ENCODE data around the gene ZNF219.

The ZNF219 gene

DNA sequence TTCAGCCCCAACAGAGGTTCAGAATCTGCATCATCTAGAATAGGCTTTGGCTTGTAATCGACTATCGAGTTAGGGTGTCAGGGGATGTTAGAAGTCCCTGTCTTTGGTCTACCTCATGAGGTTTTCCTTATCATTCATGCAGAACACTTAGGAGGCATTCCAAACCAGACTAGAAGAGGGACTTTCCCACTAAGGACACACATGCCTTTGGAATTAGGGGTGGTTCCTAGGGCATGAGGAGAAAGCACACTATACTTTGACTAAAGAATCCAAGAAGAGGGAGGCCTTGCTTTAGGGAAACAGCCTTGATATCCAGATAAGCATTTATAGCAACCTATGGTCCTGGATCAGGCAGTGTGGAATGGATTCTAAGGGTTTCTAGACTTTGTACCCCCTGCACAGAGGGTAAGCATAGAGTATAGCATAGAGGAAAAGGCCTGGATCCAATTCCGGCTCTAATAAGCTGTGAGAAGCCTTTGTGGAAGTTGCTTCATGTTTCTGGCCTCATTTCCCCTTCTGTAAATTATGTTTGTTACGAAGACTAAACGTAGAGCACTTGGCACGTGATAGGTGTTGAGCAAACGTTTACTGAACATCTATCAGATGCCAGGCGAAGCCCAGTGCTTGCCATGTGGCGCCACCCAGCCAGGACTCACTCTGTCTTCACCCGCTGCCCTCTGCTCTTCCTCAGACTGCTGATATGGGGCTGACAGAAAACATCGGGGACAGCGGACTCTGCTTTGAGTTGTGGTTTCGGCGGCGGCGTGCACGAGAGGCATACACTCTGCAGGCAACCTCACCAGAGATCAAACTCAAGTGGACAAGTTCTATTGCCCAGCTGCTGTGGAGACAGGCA lies 13.2 kb downstream of the ZNF219 start:
- DNase-seq: no peak

DNA sequence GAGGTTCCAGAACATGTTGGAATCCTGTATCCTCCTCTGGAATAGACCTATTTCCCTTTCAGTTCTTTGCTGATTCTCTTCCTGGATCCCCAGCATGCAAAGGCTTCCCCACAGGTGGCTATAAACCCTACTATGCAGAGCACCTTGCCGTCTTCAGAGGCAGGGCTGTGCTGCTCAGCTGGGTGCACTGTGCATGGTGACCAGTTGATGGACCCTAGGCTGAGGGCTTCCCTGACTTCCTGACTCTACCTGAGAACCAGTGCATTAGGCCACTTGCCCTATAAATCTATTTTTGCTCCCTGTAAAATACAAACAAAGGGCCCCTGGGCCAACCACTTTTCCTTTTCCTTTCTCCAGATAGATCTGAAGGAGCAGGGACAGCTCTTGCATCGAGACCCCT lies 14.1 kb downstream of the ZNF219 start:
- no peak for DNase-seq

DNA sequence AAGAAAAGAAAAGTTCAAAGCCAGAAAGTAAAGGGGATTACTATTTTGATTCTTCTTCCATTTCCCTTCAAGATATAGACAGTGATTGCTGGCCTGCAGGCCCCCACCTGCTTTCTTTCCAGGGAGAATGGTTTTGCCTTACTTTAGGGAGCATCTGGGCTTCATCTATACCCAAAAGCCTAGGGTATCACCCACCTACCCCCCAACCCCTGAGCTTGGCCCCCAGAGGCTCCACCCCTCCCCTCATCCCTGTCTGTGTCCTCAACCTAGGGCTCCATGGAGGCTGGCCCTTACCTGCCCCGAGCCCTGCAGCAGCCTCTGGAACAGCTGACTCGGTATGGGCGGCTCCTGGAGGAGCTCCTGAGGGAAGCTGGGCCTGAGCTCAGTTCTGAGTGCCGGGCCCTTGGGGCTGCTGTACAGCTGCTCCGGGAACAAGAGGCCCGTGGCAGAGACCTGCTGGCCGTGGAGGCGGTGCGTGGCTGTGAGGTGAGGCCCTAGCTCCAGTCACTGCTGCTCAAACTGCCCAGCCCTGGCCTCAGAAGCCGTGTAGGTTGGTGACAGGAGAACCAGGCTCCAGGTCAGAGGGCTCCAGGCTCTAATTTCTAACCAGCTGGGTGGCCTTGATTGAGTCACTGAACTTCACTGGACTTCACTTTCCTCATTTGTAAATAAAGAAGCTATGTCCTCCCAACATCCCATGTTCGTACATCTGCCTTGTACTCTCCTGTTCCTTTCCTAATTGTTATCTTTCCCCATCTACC lies 14.7 kb downstream of the ZNF219 start:
- DNase-seq: no peak

DNA sequence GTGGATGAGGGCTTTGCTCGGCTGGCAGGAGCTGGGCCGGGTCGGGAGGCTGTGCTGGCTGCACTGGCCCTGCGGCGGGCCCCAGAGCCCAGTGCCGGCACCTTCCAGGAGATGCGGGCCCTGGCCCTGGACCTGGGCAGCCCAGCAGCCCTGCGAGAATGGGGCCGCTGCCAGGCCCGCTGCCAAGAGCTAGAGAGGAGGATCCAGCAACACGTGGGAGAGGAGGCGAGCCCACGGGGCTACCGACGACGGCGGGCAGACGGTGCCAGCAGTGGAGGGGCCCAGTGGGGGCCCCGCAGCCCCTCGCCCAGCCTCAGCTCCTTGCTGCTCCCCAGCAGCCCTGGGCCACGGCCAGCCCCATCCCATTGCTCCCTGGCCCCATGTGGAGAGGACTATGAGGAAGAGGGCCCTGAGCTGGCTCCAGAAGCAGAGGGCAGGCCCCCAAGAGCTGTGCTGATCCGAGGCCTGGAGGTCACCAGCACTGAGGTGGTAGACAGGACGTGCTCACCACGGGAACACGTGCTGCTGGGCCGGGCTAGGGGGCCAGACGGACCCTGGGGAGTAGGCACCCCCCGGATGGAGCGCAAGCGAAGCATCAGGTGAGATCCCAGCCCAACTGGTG lies 16.8 kb downstream of the ZNF219 start:
- no peak for DNase-seq

DNA sequence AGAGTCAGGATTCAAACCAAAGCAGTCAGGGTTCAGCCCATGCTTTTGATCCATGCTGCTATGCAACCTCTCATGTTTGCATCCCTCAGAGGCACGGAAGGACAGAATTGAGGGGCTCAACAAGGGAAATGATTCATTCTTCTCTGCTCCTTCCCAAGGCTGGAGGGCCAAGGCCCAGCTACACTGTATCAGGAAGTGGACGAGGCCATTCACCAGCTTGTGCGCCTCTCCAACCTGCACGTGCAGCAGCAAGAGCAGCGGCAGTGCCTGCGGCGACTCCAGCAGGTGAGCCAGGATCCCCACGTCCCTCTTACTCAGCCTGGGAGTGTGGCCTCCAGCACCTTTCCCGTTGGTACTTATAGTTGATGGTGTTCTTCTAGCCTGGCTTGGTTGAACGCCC lies 19.7 kb downstream of the ZNF219 start:
- no peak for DNase-seq

DNA sequence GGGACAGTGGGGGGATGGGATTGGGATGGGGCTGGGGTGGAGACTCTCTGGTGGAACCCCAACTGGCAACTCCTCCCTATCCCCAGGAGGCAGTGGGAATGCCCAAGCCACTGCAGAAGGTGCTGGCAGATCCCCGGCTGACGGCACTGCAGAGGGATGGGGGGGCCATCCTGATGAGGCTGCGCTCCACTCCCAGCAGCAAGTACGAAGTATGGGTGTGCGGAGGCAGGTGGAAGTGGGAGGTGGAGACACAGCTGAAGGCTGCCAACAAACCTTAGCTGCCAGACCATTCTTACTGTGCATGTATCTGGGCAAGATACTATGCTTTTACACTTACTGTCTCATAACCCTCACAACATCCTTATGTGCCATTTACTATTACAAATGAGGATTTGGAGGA lies 20.2 kb downstream of the ZNF219 start:
- DNase-seq: no peak

DNA sequence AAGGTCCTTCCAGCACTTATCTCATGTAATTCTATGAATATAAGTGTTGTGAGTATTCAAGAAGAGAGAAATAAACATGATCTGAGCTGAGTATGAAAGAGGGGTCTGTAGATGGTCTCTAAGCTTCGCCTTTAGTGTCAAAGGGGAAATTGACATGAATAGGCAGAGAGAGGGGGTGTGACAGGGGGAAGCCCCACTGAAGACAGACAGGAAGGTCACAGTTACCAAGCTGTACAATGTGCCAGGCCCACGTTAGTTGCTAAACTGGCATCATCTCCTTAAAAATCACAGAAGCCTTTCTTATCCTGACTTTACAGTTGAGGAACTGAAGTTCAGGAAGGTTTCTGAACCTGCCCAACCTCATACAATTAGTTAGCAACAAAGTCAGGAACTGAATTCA lies 20.8 kb downstream of the ZNF219 start:
- no peak for DNase-seq

DNA sequence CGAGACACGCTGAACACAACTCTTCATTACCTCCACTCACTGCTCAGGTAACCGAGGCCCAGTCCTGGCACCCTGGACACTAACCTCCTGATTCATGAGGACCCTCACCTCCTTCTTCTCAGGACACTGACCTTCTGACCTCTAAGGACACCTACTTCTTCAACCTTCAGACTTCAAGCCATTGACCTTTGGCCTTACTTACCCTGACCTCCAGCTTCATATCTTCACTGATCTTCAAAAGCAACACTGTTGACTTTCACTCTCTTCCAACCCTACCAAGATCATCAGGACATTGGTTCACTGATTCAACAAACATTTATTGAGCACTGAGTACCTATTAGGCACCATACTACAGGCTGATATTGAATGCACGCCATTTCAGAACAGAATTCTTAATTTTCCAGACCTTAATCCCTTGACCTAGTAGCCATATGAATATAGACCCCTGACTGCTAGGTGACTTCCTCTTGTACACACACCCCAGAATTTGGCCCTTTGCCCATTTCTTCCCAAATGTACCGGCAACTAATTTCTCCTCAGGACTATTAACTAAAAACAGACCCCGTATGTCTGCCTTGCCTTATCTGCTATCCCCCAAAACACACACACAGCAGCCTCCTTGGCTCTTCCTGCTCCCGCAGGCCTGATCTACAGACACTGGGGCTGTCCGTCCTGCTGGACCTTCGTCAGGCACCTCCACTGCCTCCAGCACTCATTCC lies 22.6 kb downstream of the ZNF219 start:
- DNase-seq: no peak

DNA sequence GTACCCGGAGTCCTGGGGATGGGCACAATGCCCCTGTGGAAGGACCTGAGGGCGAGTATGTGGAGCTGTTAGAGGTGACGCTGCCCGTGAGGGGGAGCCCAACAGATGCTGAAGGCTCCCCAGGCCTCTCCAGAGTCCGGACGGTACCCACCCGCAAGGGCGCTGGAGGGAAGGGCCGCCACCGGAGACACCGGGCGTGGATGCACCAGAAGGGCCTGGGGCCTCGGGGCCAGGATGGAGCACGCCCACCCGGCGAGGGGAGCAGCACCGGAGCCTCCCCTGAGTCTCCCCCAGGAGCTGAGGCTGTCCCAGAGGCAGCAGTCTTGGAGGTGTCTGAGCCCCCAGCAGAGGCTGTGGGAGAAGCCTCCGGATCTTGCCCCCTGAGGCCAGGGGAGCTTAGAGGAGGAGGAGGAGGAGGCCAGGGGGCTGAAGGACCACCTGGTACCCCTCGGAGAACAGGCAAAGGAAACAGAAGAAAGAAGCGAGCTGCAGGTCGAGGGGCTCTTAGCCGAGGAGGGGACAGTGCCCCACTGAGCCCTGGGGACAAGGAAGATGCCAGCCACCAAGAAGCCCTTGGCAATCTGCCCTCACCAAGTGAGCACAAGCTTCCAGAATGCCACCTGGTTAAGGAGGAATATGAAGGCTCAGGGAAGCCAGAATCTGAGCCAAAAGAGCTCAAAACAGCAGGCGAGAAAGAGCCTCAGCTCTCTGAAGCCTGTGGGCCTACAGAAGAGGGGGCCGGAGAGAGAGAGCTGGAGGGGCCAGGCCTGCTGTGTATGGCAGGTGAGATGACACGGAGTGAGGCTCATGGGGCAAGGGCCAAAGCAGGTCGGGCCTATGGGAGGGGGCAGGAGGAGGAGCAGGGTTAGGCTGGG lies 23.8 kb downstream of the ZNF219 start:
- DNase-seq: no peak

DNA sequence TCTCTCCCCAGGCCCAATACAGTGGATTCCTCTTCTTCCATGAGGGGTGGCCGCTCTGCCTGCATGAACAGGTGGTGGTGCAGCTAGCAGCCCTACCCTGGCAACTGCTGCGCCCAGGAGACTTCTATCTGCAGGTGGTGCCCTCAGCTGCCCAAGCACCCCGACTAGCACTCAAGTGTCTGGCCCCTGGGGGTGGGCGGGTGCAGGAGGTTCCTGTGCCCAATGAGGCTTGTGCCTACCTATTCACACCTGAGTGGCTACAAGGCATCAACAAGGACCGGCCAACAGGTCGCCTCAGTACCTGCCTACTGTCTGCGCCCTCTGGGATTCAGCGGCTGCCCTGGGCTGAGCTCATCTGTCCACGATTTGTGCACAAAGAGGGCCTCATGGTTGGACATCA lies 24.5 kb downstream of the ZNF219 start:
- DNase-seq: no peak

DNA sequence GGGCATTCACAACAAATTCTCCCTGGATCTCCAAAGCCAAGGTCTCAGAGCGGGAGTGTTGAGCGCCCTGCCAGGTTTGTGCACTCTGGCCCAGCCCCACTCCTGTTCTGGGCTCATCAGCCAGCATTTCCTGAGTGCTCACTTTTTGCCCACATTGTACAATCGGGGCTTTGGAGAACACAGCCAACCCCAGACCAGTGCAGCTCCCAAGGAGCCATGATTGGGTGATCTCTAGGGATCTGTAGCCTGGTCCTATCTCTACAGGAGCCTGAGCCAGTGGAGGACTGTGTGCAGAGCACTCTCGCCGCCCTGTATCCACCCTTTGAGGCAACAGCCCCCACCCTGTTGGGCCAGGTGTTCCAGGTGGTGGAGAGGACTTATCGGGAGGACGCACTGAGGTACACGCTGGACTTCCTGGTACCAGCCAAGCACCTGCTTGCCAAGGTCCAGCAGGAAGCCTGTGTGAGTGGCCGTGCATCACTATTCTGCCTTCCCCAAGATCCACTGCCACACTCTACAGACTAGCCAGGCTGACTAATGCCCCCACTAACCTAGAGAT lies 25.6 kb downstream of the ZNF219 start:
- DNase-seq: no peak

DNA sequence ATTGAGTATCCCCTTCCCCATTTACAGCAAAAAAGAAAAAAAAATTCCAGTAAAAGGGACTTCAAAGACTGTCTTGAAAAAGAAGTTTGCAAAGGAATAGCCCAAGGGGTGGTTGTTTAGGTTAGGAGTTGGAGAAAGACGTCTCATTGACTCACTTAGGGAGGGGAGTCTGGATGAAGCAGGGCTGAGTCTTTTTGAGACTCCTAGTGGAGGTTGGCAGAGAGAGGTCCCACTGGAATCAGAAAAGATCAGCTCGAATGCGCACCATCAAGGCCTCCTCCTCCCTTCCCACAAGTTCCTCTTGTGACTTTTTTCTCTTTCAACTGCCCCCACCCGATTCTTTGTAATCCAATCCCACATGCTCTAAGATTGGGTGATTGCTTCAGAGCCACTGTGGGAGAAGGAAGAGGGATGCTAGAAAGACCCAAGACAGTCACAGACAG lies 26.4 kb downstream of the ZNF219 start:
- DNase-seq: no peak

DNA sequence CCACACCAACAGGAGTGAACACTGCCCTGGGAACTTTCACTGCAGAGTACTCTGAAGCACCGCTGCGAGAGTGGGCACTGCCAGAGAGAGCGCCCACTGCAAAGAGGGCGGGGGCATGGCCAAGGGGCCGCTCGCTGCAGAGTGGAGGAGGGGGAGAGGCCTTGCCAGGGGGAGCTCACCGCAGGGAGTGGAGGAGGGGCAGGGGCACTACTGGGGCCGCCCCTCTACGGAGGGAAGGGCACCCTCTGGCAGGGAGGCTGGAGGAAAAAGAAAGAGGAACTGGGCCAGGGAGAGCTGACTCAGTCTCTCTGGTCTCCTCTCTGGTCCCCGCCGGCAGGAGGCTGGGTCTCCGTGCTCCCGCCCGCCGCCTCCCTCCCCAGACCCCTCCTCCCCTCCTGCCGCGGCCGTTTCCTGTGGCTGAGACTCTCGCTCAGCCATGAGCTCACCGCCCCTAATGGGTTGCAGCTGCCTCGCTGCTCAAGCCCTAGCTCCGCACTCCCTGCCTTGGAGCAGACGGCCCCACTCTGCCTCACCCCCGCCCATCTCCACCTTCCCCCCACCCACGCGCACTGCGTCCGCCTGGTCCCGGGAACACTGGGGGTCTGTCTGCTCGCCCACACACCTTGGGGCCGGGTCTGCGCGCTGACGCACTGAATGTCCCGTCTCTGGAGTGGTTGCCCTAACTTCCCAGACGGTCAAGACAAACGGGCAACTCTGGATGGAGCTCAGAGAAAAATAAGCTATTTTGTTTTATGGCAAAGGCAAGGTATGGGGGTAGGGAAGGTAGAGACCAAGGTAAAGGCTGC lies 27.0 kb downstream of the ZNF219 start:
- DNase-seq: peak; percentile 69

DNA sequence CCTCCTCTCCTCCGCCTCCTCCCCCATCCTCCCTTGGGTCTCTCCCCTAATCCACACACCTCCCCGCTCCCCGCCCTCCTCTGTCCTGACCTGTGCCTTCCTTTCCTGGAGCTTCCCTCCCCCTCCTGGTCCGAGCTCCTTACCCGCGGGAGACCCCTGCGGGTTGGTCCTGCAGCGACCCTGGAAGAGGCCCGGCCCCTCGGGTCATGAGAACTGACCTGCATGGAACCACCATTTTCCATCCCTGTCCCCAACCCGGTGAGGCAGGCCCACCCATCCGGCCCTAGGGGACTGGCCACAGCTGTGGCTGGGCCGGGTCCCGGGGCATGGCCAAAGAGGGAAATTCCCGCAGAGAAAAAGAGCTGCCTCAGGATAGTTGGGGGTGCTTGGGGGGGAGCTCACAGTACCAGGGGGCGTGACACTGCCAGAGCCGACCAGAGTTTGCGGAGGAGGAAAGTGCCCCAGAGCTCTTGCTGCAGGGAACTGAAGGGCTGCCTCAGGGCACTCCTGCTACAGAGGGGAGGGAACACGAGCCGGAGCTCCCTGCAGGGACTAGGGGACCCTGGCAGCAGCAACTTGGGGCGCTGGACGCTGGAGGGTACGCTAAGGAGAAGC lies 27.7 kb downstream of the ZNF219 start:
- no peak for DNase-seq

DNA sequence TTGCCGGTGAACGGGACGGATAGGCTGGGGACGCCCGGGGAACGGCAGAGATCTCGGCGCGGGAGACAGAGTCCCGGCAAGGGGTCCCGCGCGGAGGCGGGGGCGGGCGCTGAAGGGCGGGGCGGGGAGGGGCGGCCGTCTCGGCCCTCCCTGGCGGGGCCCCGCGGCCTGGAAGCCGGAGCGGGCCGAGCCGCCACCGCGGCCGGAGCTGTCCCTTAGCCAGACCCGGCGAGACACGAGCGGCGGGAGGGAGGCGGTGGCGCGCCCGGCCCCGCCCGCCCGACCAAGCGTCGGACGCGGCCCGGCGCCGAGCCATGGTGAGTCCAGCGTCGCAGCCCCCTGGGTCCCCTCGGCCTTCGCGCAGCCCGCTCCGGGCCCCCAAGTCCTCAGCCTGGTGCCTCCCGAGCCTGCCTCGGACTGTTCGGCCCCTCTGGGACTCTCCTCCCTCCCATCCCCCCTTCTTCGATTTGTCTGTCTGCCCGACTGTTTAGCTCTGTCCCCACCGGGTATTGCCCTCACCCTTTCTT lies 28.3 kb downstream of the ZNF219 start, which contains the start of gene ARHGEF40:
Gene ARHGEF40, plus strand, starts transcription at position 222 of the 527 bp plus-strand sequence. Its CDS starts 93 bp downstream, at position 315.
- peak; percentile 50 for DNase-seq

DNA sequence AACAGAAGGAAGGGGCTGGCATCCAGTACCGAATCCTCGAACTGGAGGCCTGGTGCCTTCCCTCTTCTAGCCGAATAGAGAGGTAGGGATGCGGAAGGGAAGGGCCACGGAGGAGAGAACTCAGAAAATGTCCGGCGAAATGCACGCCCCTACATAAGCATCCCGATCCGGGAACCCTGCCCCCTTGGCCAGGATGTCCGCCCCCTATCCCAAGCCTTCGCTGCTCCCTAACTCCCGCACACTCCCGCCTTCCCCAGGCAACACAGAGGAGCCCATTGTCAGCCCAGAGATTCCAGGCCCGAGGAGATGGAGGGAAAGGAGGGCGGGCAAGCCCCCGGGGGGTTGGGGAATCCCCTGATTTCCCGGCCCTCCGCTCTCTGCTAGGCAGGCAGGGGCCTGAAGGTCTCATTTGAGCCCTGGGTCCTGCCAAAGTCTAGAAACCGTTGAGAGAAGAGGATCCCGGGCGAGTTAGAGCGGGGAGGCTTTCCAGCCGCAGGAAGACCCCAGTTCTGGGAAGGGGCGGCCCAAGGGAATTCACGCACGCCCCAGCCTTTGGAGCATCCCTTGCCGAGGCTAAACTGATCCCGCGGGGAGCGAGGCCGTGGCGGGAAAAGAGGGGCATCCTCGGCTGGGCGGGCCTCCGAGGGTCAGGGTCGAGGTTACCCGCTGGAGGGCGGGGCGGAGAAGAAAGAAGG lies 28.9 kb downstream of the ZNF219 start:
- peak; percentile 50 for DNase-seq

DNA sequence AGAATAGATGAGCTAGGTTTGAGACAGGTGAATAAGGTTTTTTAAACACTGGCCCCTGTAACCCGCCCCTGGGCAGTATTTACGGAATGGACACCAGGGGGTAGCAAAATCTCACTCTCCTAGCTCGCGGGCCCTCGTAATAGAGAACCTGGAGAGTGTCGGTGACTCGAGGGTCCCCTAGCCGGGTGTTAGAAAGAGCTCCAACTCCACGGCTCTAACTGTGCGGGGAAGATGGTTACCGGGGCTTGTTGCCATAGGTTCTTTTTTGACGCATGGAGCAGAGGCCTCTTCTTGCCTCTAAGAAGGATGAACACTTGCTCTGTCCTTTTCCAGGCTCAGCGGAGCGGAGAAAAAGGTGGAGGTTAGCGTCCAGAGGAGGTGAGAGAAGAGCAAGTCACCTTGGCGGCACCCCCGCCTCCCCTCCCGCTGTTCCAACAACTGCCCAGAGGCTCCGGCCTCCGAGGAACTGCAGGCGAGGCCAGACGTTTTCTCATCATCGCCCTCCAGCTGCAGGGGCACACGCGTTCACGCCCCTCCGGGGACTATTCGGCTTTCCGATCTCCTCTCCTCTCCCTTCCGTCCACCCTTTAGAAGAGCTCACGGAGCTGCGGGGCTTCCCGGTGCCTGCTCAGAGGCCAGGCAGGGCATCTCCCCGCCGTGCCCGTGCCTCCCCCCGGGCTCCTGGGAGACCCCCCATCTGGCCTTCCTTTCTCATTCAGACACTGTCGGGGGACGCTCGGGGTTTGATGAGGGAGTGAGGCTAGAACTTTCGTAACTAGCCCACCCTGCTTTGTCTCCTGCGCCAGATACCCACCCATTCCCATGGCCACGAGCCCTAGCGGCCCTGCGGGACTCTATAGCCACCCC lies 29.7 kb downstream of the ZNF219 start:
- peak; percentile 85 for DNase-seq

DNA sequence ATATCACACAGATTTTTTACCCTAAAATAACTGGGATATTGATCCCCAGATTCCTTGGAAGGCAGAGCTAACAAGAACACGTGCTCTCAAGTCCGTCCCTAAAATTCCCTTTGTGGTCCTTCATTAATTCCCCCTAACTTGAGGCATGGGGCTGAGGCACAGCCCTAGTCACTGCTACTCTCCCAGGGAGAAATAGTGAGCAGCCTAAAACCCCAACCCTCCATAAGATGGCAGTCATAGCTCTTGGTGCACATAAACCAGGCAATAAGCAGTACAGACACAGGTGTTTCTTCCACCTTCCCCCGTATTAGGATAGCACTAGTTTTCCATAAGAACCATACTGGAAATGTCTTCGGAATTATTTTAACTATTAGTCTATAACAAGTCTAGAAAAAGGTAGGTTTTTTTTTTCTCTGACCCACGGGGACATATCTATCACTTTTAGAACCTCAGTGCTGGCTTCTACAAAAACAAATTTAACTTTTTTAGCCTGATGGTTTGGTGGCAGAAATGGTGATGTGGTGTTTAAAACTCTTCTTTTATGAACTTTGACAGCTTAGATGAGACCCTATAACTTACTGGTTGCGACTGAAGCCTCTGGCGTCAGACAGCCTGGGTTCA lies 31.5 kb downstream of the ZNF219 start:
- DNase-seq: no peak
